MM.1S (cell line): Measurements from ENCODE around the gene KIF1C.

Experiments
- DNase-seq: peaks from one replicate; pipeline ENCODE4 v3.0.0-alpha.2; 2015
- H2AFZ ChIP-seq: fragments of 300-600 bp; sonication (generic); 2 replicates; pipeline ENCODE4 v1.6.0; 2016; ENCODE audit warnings: antibody characterized with exemption, low read length
- H3F3A ChIP-seq: fragments of 300-600 bp; sonication (generic); 2 replicates; pipeline ENCODE4 v1.6.1; 2016; ENCODE audit warnings: mild to moderate bottlenecking, antibody characterized with exemption, low read length, moderate library complexity, mixed read lengths; ENCODE audit not compliant: insufficient read depth
- H3K27ac ChIP-seq: fragments of 300-600 bp; sonication (generic); 2 replicates; pipeline ENCODE4 v1.5.1; 2016; ENCODE audit warnings: mild to moderate bottlenecking, low read length
- H3K27me3 ChIP-seq: fragments of 300-600 bp; sonication (generic); replicated peaks from 2 replicates; pipeline ENCODE4 v1.6.0; 2016; ENCODE audit warnings: low read length; ENCODE audit not compliant: insufficient read depth
- H3K36me3 ChIP-seq: fragments of 300-600 bp; sonication (generic); replicated peaks from 2 replicates; pipeline ENCODE4 v1.6.1; 2016; ENCODE audit warnings: mild to moderate bottlenecking, low read length, mixed read lengths; ENCODE audit not compliant: insufficient read depth
- H3K4me1 ChIP-seq: fragments of 300-600 bp; sonication (generic); 2 replicates; pipeline ENCODE4 v1.6.1; 2016; ENCODE audit warnings: low read length, mixed read lengths
- H3K4me2 ChIP-seq: fragments of 300-600 bp; sonication (generic); 2 replicates; pipeline ENCODE4 v1.6.0; 2016; ENCODE audit warnings: low read depth, low read length
- H3K4me3 ChIP-seq: fragments of 300-600 bp; sonication (generic); 2 replicates; pipeline ENCODE4 v1.5.1; 2016; ENCODE audit warnings: low read length, mixed read lengths
- H3K79me2 ChIP-seq: fragments of 300-600 bp; sonication (generic); 2 replicates; pipeline ENCODE4 v1.6.1; 2016; ENCODE audit warnings: mixed run types, low read length, mixed read lengths
- H3K9ac ChIP-seq: fragments of 300-600 bp; sonication (generic); 2 replicates; pipeline ENCODE4 v1.6.1; 2016; ENCODE audit warnings: low read length, mixed read lengths
- H3K9me2 ChIP-seq: fragments of 300-600 bp; sonication (generic); replicated peaks from 2 replicates; pipeline ENCODE4 v1.6.1; 2016; ENCODE audit warnings: mild to moderate bottlenecking, low read length, mixed read lengths; ENCODE audit not compliant: insufficient read depth
- H3K9me3 ChIP-seq: fragments of 300-600 bp; sonication (generic); replicated peaks from 2 replicates; pipeline ENCODE4 v1.6.1; 2016; ENCODE audit warnings: mild to moderate bottlenecking, low read length, mixed read lengths; ENCODE audit not compliant: insufficient read depth
- H4K20me1 ChIP-seq: fragments of 300-600 bp; sonication (generic); 2 replicates; pipeline ENCODE4 v1.6.1; 2016; ENCODE audit warnings: mild to moderate bottlenecking, low read length, moderate library complexity, mixed read lengths; ENCODE audit not compliant: insufficient read depth
- EZH2 ChIP-seq: fragments of 300-600 bp; sonication (generic); optimal IDR thresholded peaks from 2 replicates; pipeline ENCODE3; 2017; ENCODE audit warnings: low read depth, mild to moderate bottlenecking, antibody characterized with exemption, low read length, mixed read lengths
- EZH2phosphoT487 ChIP-seq: fragments of 300-600 bp; sonication (generic); IDR thresholded peaks from 2 replicates; pipeline ENCODE4 v1.6.1; 2018; ENCODE audit warnings: antibody characterized with exemption, low read length
- TF ChIP-seq, protein P1 (sequence below): fragments of 300-600 bp; sonication (generic); IDR thresholded peaks from 2 replicates; pipeline ENCODE4 v1.5.1; 2016; ENCODE audit warnings: antibody characterized with exemption, low read length, mixed read lengths

Gene KIF1C

DNA sequence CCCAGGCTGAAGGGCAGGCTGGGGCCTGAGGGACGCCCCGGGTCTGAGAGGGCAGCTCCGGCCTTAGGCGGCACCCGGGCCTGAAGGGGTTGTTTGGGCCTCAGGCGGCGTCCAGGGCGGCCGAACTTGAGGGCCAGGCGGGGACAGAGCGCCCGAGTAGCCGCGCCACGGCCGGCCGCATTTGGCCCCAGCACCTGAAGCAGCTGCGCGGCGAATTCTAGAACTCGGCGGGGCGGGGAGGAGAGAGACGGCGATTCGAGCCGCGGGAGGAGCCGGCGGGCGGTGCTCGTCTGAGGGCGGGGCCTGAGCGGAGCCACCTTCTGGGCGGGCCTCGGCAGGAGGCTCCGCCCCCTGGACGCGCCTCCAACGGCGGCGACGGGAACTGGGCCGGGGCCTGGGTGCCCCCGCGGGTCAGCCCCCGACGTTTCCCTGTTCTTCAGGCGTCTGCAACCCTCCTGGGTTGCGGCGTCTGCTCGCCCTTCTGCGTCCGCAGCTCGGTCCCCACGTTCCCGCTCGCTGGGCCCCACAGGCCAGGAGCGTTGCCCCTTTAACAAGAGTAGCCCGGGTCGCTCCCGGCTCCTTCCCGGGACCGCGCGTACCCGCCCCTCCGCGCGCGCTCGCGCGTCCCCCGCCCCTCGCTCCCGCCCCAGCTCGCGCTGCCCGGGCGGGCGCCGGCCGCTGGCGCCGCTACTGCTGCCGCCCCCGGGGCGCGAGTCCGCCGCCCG is at the start of gene KIF1C, which contains the start of gene INCA1:
Gene KIF1C, plus strand, starts transcription at position 649 of the 725 bp plus-strand sequence. CDS start 2,297 bp downstream, outside the sequence.
Gene INCA1, minus strand, starts transcription at position 221 of the 725 bp plus-strand sequence. CDS start 3,085 bp downstream, outside the sequence.
- peak within 1 kb of the TSS; percentile 94 for H2AFZ ChIP-seq
- TF ChIP-seq EZH2 (no peak), EZH2phosphoT487 (no peak)
- TF ChIP-seq, protein P1, sequence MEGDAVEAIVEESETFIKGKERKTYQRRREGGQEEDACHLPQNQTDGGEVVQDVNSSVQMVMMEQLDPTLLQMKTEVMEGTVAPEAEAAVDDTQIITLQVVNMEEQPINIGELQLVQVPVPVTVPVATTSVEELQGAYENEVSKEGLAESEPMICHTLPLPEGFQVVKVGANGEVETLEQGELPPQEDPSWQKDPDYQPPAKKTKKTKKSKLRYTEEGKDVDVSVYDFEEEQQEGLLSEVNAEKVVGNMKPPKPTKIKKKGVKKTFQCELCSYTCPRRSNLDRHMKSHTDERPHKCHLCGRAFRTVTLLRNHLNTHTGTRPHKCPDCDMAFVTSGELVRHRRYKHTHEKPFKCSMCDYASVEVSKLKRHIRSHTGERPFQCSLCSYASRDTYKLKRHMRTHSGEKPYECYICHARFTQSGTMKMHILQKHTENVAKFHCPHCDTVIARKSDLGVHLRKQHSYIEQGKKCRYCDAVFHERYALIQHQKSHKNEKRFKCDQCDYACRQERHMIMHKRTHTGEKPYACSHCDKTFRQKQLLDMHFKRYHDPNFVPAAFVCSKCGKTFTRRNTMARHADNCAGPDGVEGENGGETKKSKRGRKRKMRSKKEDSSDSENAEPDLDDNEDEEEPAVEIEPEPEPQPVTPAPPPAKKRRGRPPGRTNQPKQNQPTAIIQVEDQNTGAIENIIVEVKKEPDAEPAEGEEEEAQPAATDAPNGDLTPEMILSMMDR: no peak
- peak within 1 kb of the TSS; percentile 99 for H3K4me2 ChIP-seq
- no peaks in the 10 kb centered on the region; the same call in 1 of the 2 replicates for H3K27me3 ChIP-seq
- H3K9me3 ChIP-seq: no peaks in the 10 kb centered on the region
- peaks cover 18% of the 10 kb centered on the region for H3K4me1 ChIP-seq
- no peaks in the 10 kb centered on the region for H3K36me3 ChIP-seq
- peak within 1 kb of the TSS; percentile 73 for H3K9ac ChIP-seq
- peaks cover 15% of the 10 kb centered on the region for H3K79me2 ChIP-seq
- no peaks in the 10 kb centered on the region for H3K9me2 ChIP-seq
- H3F3A ChIP-seq: peaks cover 5% of the 10 kb centered on the region; the same call in 1 of the 2 replicates
- H3K27ac ChIP-seq: peak within 1 kb of the TSS; percentile 60; the same call in 1 of the 2 replicates
- H3K4me3 ChIP-seq: peak within 1 kb of the TSS; percentile 95
- H4K20me1 ChIP-seq: no peaks in the 10 kb centered on the region
- DNase-seq: peak; percentile 93

DNA sequence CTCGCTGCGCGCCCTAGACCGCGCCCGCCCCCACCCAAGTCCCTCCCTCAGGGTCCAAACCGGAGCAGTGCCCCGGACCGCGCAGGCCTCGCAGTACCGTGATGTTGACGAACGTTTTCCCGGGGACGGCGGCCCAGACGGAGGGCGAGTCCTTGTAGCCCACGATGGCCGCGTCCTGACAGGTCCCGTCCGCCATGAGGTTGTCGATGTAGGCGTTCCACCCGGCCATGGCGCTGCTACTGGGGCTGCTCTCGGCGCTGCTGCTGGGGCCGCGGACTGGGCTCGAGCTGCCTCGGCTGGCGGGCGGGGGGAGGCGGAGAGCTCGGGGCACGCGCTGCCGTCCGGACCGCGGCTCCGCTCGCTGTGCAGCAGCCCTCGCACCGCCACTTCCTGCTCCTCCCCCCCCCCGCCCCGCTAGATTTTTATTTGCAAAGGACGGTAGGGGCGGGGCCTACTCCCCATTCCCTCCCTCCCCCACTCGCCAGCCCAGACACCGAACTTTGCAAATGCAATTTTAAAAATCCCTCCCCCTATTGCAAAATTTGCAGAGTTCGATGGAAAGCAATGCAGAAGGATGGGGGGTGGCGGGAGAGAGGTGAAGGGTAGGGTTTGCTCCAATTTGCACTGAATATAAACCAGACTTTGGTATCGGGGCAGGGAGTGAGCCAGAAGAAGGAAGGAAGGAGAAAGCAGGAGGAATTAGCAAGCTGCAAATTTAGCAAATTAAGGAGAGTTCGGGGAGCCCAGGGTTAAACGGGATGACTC is 49.4 kb upstream of the KIF1C start, which contains the start of gene PFN1:
Gene PFN1, minus strand, starts transcription at position 365 of the 765 bp plus-strand sequence. Its CDS starts 136 bp downstream, at position 229.
- peak; percentile 89 for DNase-seq
- H3K4me2 ChIP-seq: peak within 1 kb of the TSS; percentile 94
- peak within 1 kb of the TSS; percentile 100 for H3K27ac ChIP-seq
- peak within 1 kb of the TSS; percentile 74 for H2AFZ ChIP-seq
- H3K9me2 ChIP-seq: no peaks in the 10 kb centered on the region
- no peaks in the 10 kb centered on the region for H3K36me3 ChIP-seq
- H3K79me2 ChIP-seq: peaks cover 55% of the 10 kb centered on the region
- H3K4me1 ChIP-seq: peaks cover 40% of the 10 kb centered on the region
- H4K20me1 ChIP-seq: peaks cover 28% of the 10 kb centered on the region
- peak within 1 kb of the TSS; percentile 99 for H3K9ac ChIP-seq
- H3K9me3 ChIP-seq: no peaks in the 10 kb centered on the region
- H3F3A ChIP-seq: peaks cover 63% of the 10 kb centered on the region
- peak within 1 kb of the TSS; percentile 99 for H3K4me3 ChIP-seq
- no peaks in the 10 kb centered on the region for H3K27me3 ChIP-seq
- TF ChIP-seq, protein P1: no peak
- no peak for TF ChIP-seq EZH2phosphoT487
- TF ChIP-seq EZH2: no peak

DNA sequence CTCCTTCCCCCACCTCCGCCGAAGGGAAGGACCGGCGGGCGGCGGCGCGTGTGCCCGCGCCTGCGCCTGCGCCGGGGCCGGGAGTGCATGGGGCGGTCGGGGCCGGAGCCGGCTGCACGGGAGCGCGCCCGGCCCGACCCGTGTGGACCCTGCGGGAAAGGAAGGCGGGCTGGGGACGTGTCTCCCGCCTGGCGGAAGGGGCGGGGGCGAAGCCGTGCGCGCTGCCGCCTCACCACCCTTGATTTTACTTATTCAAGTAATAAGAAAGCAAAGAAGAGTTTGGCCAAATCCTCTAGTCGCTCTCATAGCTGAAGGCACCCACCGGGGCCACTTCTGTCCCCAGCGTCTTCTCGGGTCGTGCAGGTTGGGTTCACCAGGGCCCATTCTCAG is 48.8 kb upstream of the KIF1C start:
- peak overlapping the region; percentile 94 for H3K4me2 ChIP-seq
- peaks cover 58% of the 10 kb centered on the region for H3F3A ChIP-seq
- H3K36me3 ChIP-seq: no peaks in the 10 kb centered on the region
- no peaks in the 10 kb centered on the region for H3K9me2 ChIP-seq
- peaks cover 39% of the 10 kb centered on the region for H3K4me1 ChIP-seq
- H3K79me2 ChIP-seq: peaks cover 50% of the 10 kb centered on the region
- TF ChIP-seq EZH2 (no peak), EZH2phosphoT487 (no peak)
- TF ChIP-seq, protein P1: no peak
- H3K27me3 ChIP-seq: no peaks in the 10 kb centered on the region
- H3K27ac ChIP-seq: peak overlapping the region; percentile 100
- H3K9me3 ChIP-seq: no peaks in the 10 kb centered on the region
- peaks cover 28% of the 10 kb centered on the region for H4K20me1 ChIP-seq
- H3K4me3 ChIP-seq: peak overlapping the region; percentile 99
- peak; percentile 90 for DNase-seq
- peak overlapping the region; percentile 74 for H2AFZ ChIP-seq
- H3K9ac ChIP-seq: peak overlapping the region; percentile 99
